ENCODE measurements around the gene MS4A10.
"Not testable (repeated sequence)": the region's sequence is repeated elsewhere in the genome, so short reads cannot be mapped to it uniquely, and the experiment has no call there.

Gene MS4A10

DNA sequence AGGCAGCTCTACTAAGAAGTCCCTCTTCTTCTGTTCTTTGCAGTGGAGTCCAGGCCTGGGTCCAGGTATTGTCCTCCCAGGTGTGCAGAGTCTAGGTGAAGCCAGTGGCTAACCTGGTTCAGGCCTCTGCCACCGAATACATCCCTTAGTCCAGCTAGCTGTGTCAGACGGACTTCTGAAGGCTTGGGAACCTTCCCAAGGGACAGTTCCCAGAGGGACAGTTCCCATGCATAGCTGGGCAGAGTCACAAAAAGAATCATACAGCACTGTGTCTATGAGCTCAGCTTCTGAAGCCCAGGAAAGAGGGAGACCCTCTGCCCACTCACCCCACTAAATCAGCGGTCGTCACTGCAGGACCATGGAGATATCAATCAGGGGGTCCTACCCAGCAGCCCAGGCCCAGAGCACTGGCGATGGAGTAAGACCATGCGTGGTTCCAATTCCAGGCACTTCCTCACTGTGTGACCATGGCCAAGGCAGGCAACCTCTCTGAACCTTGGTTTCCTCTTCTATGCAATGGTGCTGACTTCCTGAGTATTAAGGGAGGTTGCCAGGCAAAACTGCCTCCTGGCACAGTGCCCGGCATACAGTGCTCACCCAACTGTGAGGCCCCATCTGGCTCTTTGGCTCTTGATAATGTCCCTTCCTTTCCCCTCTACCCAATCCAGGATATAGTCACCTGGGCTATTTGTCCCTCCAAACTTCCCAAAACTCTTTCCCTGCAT lies 3.4 kb downstream of the MS4A10 start:
- no peak for DNase-seq

DNA sequence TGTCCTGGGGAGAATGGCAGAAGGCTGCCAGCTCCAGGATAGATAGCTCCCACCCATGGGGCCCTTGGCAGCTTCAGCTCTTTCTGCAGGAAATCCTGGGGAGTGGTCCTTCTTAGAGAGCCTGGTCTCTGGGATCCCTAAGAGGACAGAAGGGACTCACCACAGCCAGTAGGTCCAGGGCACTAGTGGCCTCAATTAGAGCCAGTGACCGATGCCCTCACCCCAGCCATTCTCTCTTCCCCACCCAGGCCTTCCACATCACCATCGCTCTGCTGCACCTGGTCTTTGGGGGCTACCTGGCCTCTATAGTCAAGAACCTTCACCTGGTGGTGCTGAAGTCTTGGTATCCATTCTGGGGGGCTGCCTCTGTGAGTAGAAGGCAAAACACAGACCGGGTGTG lies 5.6 kb downstream of the MS4A10 start:
- no peak for DNase-seq

- DNase-seq, result no peak
Measured at GRCh38 chr11:60791153-60791933, 6.2 kb downstream of the MS4A10 start.

- DNase-seq, result no peak
Measured at GRCh38 chr11:60792521-60792920, 7.4 kb downstream of the MS4A10 start.

- DNase-seq, result no peak
Measured at GRCh38 chr11:60795291-60795690, 10.2 kb downstream of the MS4A10 start.

- no peak for DNase-seq
Measured at GRCh38 chr11:60797846-60798630, 12.9 kb downstream of the MS4A10 start.

DNA sequence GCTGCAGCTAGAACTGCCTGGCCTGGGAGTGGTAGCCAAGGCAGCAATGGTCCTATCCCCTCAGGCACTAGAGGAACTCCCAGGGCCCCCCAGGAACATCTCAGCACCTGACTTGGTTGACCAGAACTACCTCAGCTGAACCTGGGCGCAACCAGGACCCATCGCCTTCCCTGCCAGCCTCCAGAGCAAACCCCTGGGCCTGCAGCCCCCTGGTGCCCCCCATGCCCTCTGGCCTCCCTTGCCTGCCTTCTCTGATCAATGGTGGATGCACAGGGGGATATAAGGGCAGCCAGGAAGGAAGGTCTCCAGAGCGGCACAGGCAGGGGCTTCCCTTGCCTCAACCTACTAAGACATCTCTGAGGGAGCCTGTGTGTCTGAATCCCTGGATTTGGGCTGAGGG lies 13.5 kb downstream of the MS4A10 start:
- no peak for DNase-seq

DNA sequence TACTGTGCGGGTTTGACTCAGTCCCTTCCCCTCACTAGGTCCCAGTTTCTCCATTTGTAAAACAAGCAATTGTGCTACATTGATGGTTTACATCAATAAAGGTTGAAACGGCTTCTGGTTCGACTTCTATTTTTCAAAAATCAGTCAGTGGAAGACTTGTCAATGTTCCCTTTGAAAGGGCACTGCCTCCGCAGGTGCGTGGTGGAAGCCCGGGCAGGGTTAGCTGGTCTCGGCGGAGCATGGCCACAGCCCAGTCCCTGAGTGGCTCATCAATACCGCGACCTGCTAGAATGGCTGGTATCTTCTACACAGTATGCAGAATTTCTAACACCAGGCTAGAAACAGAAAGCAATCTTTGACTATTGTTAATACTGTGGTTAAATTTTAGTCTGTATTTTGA lies 16.1 kb downstream of the MS4A10 start:
- DNase-seq, result no peak

- no peak for DNase-seq
Measured at GRCh38 chr11:60803273-60803936, 18.3 kb downstream of the MS4A10 start.

DNA sequence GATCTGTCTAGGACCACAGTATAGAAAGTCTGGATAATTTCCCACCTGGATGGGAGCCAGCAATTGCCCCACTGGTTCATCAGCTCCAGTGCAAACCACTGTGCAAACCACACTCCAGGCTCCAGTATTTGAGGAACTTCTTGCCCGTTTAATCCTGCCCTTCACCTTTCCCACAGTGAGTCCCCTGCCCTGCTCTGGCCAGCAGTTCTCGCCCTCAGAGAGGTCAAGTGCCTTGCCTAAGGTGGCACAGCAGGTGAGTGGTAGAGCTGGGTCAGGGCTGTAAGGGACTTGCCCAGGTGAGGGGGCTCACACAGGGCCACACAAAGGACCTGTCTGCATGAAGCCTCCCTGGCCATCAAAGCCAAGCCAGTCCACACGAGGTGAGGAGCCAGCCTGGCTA lies 24.1 kb downstream of the MS4A10 start:
- DNase-seq, result no peak

GRCh38 chr11:60809691-60810090 lies 24.6 kb downstream of the MS4A10 start:
- no peak for DNase-seq

- DNase-seq, result no peak
Measured at GRCh38 chr11:60810151-60810550, 25.0 kb downstream of the MS4A10 start.

GRCh38 chr11:60810569-60810968 lies 25.4 kb downstream of the MS4A10 start:
- DNase-seq, result no peak

DNA sequence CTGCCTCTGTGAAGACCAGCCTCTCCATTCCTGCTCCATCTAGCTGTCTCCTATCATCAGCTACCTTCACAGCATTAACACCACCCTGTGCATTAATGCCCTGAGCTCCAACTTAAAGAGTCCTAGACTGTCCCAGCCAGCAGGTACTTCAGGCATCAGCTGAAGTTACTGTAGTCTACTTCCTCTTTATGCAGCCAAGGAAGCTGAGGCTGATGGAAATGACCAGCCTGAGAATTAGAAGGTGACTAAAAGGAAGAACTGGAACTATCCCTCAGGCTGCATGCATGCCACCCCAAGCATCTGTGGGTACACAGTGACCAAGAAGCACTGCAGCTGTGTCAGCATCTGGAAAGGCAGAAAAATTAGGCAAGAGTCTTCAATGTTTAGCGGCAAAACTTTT lies 28.2 kb downstream of the MS4A10 start:
- no peak for DNase-seq

GRCh38 chr11:60814112-60814511 lies 29.0 kb downstream of the MS4A10 start:
- DNase-seq, result no peak

- no peak for DNase-seq
Measured at GRCh38 chr11:60816590-60817157, 31.5 kb downstream of the MS4A10 start.

DNA sequence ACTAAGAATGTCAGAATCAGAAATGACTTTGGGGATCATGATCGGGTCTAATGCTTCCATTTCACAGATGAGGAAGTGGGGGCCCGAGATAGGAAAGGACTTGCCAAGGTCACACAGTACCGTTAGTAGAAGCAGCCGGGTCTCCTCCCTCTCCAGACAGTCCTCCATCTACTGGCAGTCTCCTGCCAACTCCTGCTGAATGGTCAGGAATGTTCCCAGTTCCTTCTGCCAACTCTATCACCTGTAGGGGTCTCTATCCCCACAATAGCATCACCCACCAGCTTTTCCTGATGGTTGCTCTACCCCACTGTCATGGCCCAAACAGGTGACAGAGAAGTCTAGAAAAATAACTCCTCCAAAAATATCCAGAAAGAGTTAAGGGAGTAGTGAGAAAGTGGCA lies 32.9 kb downstream of the MS4A10 start:
- no peak for DNase-seq

GRCh38 chr11:60821827-60822599 lies 36.9 kb downstream of the MS4A10 start:
- no peak for DNase-seq

- DNase-seq, result not testable (repeated sequence)
Measured at GRCh38 chr11:60823745-60824306, 38.7 kb downstream of the MS4A10 start.

GRCh38 chr11:60825118-60825517 lies 40.0 kb downstream of the MS4A10 start:
- no peak for DNase-seq

- no peak for DNase-seq
Measured at GRCh38 chr11:60825790-60826189, 40.7 kb downstream of the MS4A10 start.
